PC-3 (cell line): ENCODE measurements around the gene CRB3. TPM values are rescaled to one million over a fixed set of nuclear protein-coding genes. Genes with fewer than 3 reads are reported as not detected.

ENCODE experiments used
- ATAC-seq: fragments of 200-7000 bp; cut with Tn5 transposase; 2 replicates; pipeline ENCODE4 v1.9.1; 2020; ENCODE audit warnings: mild to moderate bottlenecking, moderate library complexity
- BruUV-seq: library from RNA; stranded (reverse); fragments of 400-500 nt; replicated peaks from 2 replicates; lab custom pipeline; 2021; lab: Mats Ljungman, UMichigan
- CTCF ChIA-PET: fragments of 300-600 bp; sonication (Branson Sonifier 250); formaldehyde crosslinking; loops from one replicate; lab custom pipeline; 2022; ENCODE audit warnings: antibody characterized with exemption; lab: Charles Lee
- POLR2A ChIA-PET: fragments of 300-600 bp; sonication (Branson Sonifier 250); formaldehyde crosslinking; loops from one replicate; lab custom pipeline; 2022; ENCODE audit warnings: antibody characterized with exemption; ENCODE audit not compliant: unreplicated experiment; lab: Charles Lee
- DNase-seq: peaks from one replicate; pipeline ENCODE4 v3.0.0-alpha.2; 2015
- H2AFZ ChIP-seq: fragments of 300-600 bp; sonication (generic); 2 replicates; pipeline ENCODE4 v1.6.0; 2016; ENCODE audit warnings: antibody characterized with exemption, low read length
- H3F3A ChIP-seq: fragments of 300-600 bp; sonication (generic); one replicate; pipeline ENCODE4 v1.6.0; 2017; ENCODE audit warnings: antibody characterized with exemption, low read length, control low read depth, mild to moderate bottlenecking; ENCODE audit not compliant: unreplicated experiment
- H3K27ac ChIP-seq: fragments of 300-600 bp; sonication (generic); 2 replicates; pipeline ENCODE4 v1.5.1; 2016; ENCODE audit warnings: mild to moderate bottlenecking, low read length
- H3K27me3 ChIP-seq: fragments of 300-600 bp; sonication (generic); 2 replicates; pipeline ENCODE4 v1.6.1; 2016; ENCODE audit warnings: low read length, mixed read lengths
- H3K36me3 ChIP-seq: fragments of 300-600 bp; sonication (generic); 2 replicates; pipeline ENCODE4 v1.6.1; 2016; ENCODE audit warnings: low read depth, mixed run types, low read length, mixed read lengths
- H3K4me1 ChIP-seq: fragments of 300-600 bp; sonication (generic); 2 replicates; pipeline ENCODE4 v1.5.1; 2016; ENCODE audit warnings: low read length; ENCODE audit not compliant: insufficient read depth
- H3K4me2 ChIP-seq: fragments of 300-600 bp; sonication (generic); 2 replicates; pipeline ENCODE4 v1.6.0; 2016; ENCODE audit warnings: low read length
- H3K4me3 ChIP-seq: fragments of 300-600 bp; sonication (generic); 2 replicates; pipeline ENCODE4 v1.5.1; 2016; ENCODE audit warnings: mild to moderate bottlenecking, low read length, mixed read lengths
- H3K79me2 ChIP-seq: fragments of 300-600 bp; sonication (generic); 2 replicates; pipeline ENCODE4 v1.6.1; 2017; ENCODE audit warnings: low read length, mixed read lengths
- H3K9ac ChIP-seq: fragments of 300-600 bp; sonication (generic); 2 replicates; pipeline ENCODE4 v1.6.0; 2016; ENCODE audit warnings: mild to moderate bottlenecking, low read length
- H3K9me2 ChIP-seq: fragments of 300-600 bp; sonication (generic); replicated peaks from 2 replicates; pipeline ENCODE4 v1.6.1; 2016; ENCODE audit warnings: mixed run types, low read length, mixed read lengths
- H3K9me3 ChIP-seq: fragments of 300-600 bp; sonication (generic); 2 replicates; pipeline ENCODE4 v1.6.1; 2016; ENCODE audit warnings: low read length, mixed read lengths
- H4K20me1 ChIP-seq: fragments of 300-600 bp; sonication (generic); 2 replicates; pipeline ENCODE4 v1.6.1; 2016; ENCODE audit warnings: low read length, mixed read lengths
- EZH2 ChIP-seq: fragments of 300-600 bp; sonication (generic); IDR thresholded peaks from one replicate; pipeline ENCODE4 v1.6.1; 2017; ENCODE audit warnings: antibody characterized with exemption, mild to moderate bottlenecking, low read length; ENCODE audit not compliant: unreplicated experiment
- EZH2phosphoT487 ChIP-seq: fragments of 300-600 bp; sonication (generic); IDR thresholded peaks from 2 replicates; pipeline ENCODE4 v1.6.1; 2018; ENCODE audit warnings: mild to moderate bottlenecking, antibody characterized with exemption, low read length, borderline replicate concordance
- intact Hi-C: fragments of 100-400 bp; cut with micrococcal nuclease; formaldehyde crosslinking; loops from 2 replicates; pipeline ENCODE4 v1.9.0; 2023
- total RNA-seq: library from RNA; depleted of rRNA; stranded (reverse); fragments of >200 nt; gene quantifications from 2 replicates; pipeline ENCODE4 v1.2.3, GENCODE V29; 2014
- TF ChIP-seq, protein P1 (sequence below): fragments of 300-600 bp; sonication (generic); conservative IDR thresholded peaks from 2 replicates; pipeline ENCODE4 v1.5.1; 2017; ENCODE audit warnings: antibody characterized with exemption, low read depth, mild to moderate bottlenecking, low read length

Gene CRB3
- total RNA-seq, 1 experiment from 2014 or later: 71.3 TPM

DNA sequence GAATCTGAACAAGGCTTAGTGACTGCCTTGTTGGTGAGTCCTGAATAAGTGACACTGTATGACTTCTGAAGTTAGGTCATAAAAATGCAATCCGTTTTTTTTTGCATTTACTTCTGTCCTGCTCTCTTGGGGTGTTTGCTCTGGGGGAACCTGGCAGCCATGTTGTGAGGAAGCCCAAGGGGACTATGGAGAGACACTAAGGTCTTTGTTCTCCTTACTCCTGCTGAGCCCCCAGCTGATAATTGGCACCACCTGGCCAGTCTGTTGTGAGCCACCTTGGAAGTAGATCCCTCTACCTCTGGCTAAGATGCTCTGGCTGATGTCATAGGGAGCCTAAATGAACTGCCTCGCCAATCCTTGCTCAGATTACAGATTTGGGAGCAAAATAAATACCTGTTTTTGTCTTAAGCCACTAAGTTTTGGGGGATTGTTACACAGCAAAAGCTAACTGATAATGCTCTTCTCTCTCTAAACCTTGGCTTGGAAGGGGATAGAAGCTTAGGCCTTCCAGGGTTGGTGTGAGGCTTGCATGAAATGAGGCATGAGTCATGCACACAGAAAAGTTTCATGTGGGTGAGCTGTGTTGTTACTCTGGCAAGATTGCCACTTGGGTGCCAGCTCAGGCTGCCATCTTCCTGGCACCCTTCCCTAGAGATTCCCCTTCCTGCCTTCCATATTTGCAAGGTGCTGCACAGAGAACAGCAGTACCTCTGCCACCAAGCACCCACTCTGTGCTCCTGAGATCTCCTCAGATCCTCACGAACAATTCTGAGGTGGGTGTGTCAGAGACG is 27.9 kb downstream of the CRB3 start:
- Histone ChIP-seq H3K4me1 (no peaks in the 10 kb centered on the region), H3K79me2 (no peaks in the 10 kb centered on the region), H3K4me2 (no peak overlapping the region), H3K9me3 (no peaks in the 10 kb centered on the region), H3K27ac (no peak overlapping the region), H3K27me3 (0 out of 2 replicates have a peak, but pooled peaks cover 5% of the 10 kb centered on the region), H3F3A (no peaks in the 10 kb centered on the region), H3K36me3 (no peaks in the 10 kb centered on the region), H3K4me3 (no peak overlapping the region), H3K9ac (no peak overlapping the region), H4K20me1 (no peaks in the 10 kb centered on the region), H3K9me2 (no peaks in the 10 kb centered on the region), H2AFZ (no peak overlapping the region)
- BruUV-seq: no TSS peak
- CTCF ChIA-PET: no interaction called here
- ATAC-seq (no peak), DNase-seq (no peak)
- POLR2A ChIA-PET: no interaction called here
- intact Hi-C loops: no loop called here
- TF ChIP-seq, protein P1, sequence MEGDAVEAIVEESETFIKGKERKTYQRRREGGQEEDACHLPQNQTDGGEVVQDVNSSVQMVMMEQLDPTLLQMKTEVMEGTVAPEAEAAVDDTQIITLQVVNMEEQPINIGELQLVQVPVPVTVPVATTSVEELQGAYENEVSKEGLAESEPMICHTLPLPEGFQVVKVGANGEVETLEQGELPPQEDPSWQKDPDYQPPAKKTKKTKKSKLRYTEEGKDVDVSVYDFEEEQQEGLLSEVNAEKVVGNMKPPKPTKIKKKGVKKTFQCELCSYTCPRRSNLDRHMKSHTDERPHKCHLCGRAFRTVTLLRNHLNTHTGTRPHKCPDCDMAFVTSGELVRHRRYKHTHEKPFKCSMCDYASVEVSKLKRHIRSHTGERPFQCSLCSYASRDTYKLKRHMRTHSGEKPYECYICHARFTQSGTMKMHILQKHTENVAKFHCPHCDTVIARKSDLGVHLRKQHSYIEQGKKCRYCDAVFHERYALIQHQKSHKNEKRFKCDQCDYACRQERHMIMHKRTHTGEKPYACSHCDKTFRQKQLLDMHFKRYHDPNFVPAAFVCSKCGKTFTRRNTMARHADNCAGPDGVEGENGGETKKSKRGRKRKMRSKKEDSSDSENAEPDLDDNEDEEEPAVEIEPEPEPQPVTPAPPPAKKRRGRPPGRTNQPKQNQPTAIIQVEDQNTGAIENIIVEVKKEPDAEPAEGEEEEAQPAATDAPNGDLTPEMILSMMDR: no peak
- TF ChIP-seq EZH2phosphoT487 (no peak), EZH2 (no peak)

DNA sequence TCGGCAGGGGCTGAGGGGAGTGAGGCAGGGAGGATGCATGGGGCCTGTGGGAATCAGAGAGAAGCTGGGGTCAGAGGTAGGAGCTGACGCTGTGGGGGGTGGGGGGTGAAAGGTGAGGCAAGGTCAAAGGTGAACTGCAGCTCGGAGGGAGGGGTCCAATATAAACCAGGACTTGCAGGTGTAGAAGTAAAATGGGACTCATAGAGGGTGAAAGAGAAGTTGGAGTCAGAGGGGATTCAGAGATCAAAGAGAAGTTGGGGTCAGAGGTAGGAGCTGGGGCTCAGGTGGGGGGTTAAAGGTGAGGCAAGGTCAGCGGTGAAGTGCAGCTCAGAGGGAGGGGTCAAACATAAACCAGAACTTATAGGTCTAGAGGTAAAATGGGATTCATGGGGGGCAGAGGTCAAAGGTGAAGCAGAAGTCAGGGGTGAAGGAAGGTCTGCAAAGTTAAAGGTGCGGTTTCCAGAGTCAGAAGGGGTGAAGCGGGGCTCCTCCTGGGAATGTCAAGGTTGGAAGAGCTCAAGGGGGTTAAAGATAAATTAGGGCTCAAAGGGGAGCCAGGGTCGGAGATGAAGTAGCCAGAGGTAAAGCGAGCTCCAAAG is 30.5 kb downstream of the CRB3 start:
- ChIA-PET POLR2A (no interaction called here), CTCF (no interaction called here)
- H3K9me3 ChIP-seq: no peaks in the 10 kb centered on the region
- intact Hi-C loops: no loop called here
- no peak overlapping the region for H3K9ac ChIP-seq
- H3K79me2 ChIP-seq: no peaks in the 10 kb centered on the region
- no TSS peak for BruUV-seq
- H3K9me2 ChIP-seq: no peaks in the 10 kb centered on the region
- H4K20me1 ChIP-seq: no peaks in the 10 kb centered on the region
- H2AFZ ChIP-seq: no peak overlapping the region
- ATAC-seq: no peak
- TF ChIP-seq EZH2: no peak
- TF ChIP-seq EZH2phosphoT487: no peak
- TF ChIP-seq, protein P1: no peak
- no peaks in the 10 kb centered on the region for H3K36me3 ChIP-seq
- H3K27ac ChIP-seq: no peak overlapping the region
- 0 out of 2 replicates have a peak, but pooled peaks cover 5% of the 10 kb centered on the region for H3K27me3 ChIP-seq
- H3K4me2 ChIP-seq: no peak overlapping the region
- no peak for DNase-seq
- H3F3A ChIP-seq: no peaks in the 10 kb centered on the region
- no peak overlapping the region for H3K4me3 ChIP-seq
- H3K4me1 ChIP-seq: no peaks in the 10 kb centered on the region

DNA sequence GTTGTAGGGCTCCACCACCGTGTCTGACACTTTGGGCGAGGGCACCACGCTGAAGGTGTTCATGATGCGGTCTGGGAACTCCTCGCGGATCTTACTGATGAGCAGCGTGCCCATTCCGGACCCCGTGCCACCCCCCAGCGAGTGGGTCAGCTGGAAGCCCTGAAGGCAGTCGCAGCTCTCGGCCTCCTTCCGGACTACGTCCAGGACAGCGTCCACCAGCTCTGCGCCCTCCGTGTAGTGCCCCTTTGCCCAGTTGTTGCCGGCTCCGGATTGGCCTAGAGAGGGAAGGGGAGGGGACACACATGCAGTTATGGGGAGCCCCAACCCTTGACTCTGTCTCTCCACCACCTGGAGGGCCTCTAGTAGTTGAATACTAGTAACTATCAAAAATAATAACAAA is 31.9 kb downstream of the CRB3 start:
- ChIA-PET CTCF (no interaction called here), POLR2A (no interaction called here)
- Histone ChIP-seq H3K36me3 (no peaks in the 10 kb centered on the region), H4K20me1 (no peaks in the 10 kb centered on the region), H3K4me2 (no peak overlapping the region), H3K9me2 (no peaks in the 10 kb centered on the region), H3K4me1 (no peaks in the 10 kb centered on the region), H3K27ac (no peak overlapping the region), H3K9ac (no peak overlapping the region), H2AFZ (no peak overlapping the region), H3F3A (no peaks in the 10 kb centered on the region), H3K27me3 (0 out of 2 replicates have a peak, but pooled peaks cover under 1% of the 10 kb centered on the region), H3K4me3 (no peak overlapping the region), H3K79me2 (no peaks in the 10 kb centered on the region), H3K9me3 (no peaks in the 10 kb centered on the region)
- intact Hi-C loops: no loop called here
- ATAC-seq (no peak), DNase-seq (no peak)
- BruUV-seq: no TSS peak
- TF ChIP-seq, protein P1: no peak
- TF ChIP-seq EZH2: no peak
- TF ChIP-seq EZH2phosphoT487: no peak
